Breast epithelium (tissue), 4 donors: ENCODE measurements around the gene DDX39A. TPM values are rescaled to one million over a fixed set of nuclear protein-coding genes. Genes with fewer than 3 reads are reported as not detected.

ENCODE experiments used
- DNase-seq, 2 donors: peaks; one replicate each; pipeline ENCODE4 v3.0.0-alpha.2; 2019; ENCODE audit warnings: low spot score in 2 of 2
- H3K27ac ChIP-seq, 2 donors: fragments of 200-600 bp; sonication (generic) in 1 of 2; one replicate each; pipeline ENCODE4 v1.5.1; 2016 to 2019; ENCODE audit warnings: mild to moderate bottlenecking in 1 of 2
- H3K27me3 ChIP-seq, 2 donors: fragments of 200-600 bp; sonication (generic) in 1 of 2; one replicate each; pipeline versions ENCODE4 v1.5.1 to v1.6.0; 2017 to 2019; ENCODE audit warnings: control low read depth in 1 of 2, mild to moderate bottlenecking in 1 of 2
- H3K36me3 ChIP-seq: fragments of 200-600 bp; one replicate; pipeline ENCODE4 v1.5.1; 2019
- H3K4me1 ChIP-seq, 2 donors: fragments of 200-600 bp; sonication (generic); one replicate each; pipeline ENCODE4 v1.5.1; 2016 to 2019; ENCODE audit warnings: control low read depth in 1 of 2
- H3K4me3 ChIP-seq, 3 donors: fragments of 200-600 bp; sonication (generic); 1 replicate in 2 of 3; 2 replicates in 1 of 3; pipeline ENCODE4 v1.5.1; 2016 to 2019; ENCODE audit warnings: mild to moderate bottlenecking in 3 of 3, moderate library complexity in 2 of 3
- H3K9me3 ChIP-seq, 2 donors: fragments of 200-600 bp; sonication (generic) in 1 of 2; one replicate each; pipeline ENCODE4 v1.5.1; 2016 to 2019; ENCODE audit warnings: control low read depth in 1 of 2
- POLR2A ChIP-seq: fragments of 450-650 bp; IDR thresholded peaks from one replicate; pipeline ENCODE4 v1.6.1; 2016; ENCODE audit warnings: antibody characterized with exemption, mild to moderate bottlenecking, moderate library complexity
- POLR2AphosphoS5 ChIP-seq, 3 donors: sonication (generic); formaldehyde crosslinking; IDR thresholded peaks; one replicate each; pipeline ENCODE4 v1.6.1; 2017; ENCODE audit warnings: antibody characterized with exemption in 3 of 3
- intact Hi-C: fragments of 100-400 bp; cut with DNase I; formaldehyde crosslinking; loops from one replicate; pipeline ENCODE4 v1.15.1; 2023; ENCODE audit warnings: low total_unique reads
- total RNA-seq, 3 donors: library from RNA; depleted of rRNA; stranded (reverse); fragments of >200 nt; gene quantifications; one replicate each; pipeline ENCODE4 v1.1.0, GENCODE V29; 2016
- TF ChIP-seq, protein P1 (sequence below), 3 donors: fragments of 450-650 bp; IDR thresholded peaks; one replicate each; pipeline ENCODE4 v1.5.1; 2016 to 2017; ENCODE audit warnings: antibody characterized with exemption in 3 of 3, mild to moderate bottlenecking in 3 of 3, moderate library complexity in 3 of 3

Gene DDX39A
- total RNA-seq, 3 donors from 2014 or later = 65.9 to 79.0 (median 75.5) TPM

DNA sequence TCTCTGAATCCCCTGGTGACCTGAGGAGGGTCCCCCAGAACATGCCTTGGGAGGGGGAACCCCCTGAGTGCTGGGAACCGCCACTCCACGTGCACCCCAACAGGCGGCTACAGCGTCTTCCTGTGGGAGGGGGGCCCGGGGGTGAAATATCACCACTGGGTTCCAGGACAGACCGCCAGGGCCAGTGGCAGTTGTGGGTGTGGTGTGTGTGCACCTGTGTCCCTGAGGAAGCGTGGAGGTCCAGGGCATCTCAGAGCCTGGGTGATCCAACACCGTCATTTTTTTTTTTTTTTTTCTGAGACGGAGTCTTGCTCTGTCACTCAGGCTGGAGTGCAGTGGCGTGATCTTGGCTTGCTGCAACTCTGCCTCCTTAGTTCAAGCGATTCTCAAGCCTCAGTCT is 33.6 kb downstream of the DDX39A start:
- Histone ChIP-seq H3K36me3 (no peaks in the 10 kb centered on the region), H3K27ac (no peak overlapping the region), H3K4me3 (no peak overlapping the region), H3K27me3 (no peaks in the 10 kb centered on the region), H3K9me3 (no peaks in the 10 kb centered on the region), H3K4me1 (peaks cover 0 to 5% of the 10 kb centered on the region in 2 donors)
- TF ChIP-seq, protein P1, sequence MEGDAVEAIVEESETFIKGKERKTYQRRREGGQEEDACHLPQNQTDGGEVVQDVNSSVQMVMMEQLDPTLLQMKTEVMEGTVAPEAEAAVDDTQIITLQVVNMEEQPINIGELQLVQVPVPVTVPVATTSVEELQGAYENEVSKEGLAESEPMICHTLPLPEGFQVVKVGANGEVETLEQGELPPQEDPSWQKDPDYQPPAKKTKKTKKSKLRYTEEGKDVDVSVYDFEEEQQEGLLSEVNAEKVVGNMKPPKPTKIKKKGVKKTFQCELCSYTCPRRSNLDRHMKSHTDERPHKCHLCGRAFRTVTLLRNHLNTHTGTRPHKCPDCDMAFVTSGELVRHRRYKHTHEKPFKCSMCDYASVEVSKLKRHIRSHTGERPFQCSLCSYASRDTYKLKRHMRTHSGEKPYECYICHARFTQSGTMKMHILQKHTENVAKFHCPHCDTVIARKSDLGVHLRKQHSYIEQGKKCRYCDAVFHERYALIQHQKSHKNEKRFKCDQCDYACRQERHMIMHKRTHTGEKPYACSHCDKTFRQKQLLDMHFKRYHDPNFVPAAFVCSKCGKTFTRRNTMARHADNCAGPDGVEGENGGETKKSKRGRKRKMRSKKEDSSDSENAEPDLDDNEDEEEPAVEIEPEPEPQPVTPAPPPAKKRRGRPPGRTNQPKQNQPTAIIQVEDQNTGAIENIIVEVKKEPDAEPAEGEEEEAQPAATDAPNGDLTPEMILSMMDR (IDR thresholded peaks at IDR 0.05) = no peak
- TF ChIP-seq POLR2A = no peak
- intact Hi-C loops = no loop called here
- no peak for DNase-seq

DNA sequence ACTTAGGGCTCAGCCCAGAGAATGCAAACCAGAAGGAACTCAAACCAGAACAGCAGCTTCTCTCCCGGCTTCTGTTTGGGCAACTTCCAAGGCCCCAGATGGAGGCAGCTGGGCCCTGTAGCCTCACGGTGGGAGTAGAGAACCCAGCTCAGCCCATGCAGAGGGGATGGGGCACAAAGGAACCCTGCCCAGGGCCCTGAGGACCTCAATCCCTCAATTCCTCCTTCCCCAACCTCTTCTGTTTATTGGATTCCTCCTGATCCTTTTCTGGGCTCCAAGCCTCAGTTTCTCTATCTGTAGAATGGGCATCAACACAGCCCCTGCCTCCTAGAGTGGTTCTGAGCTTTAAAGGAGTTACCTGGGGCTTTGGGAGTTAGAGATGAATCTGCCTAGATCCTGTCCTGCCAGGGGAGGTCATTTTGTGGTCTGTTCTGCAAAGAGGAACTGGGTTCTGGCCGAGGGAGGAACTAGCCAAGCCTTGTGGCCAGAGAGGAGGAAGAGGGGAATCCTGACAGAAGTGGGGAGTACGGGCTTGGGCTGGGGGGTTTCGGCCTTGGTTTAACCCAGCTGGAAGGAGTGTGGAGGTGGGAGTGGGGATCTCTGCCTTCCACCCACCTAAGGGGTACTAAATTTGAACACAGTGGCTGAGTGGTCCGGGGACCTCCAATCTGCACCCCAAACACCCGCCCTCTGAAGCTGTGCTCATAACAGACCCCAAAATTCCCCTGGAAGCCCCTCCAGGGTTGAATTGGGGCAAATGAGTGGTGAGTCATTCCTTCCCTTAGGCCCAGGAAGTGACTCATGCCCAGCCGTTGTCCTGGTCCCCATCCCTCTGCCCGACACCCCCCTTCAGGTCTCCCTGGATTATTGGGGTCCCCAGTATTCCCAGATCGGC is 35.2 kb downstream of the DDX39A start:
- Histone ChIP-seq H3K4me3 (peak overlapping the region; percentile 9 to 54 (median 52)), H3K27me3 (no peaks in the 10 kb centered on the region), H3K36me3 (no peaks in the 10 kb centered on the region), H3K9me3 (no peaks in the 10 kb centered on the region), H3K27ac (peak overlapping the region; percentile 72 to 86), H3K4me1 (peaks cover 0 to 5% of the 10 kb centered on the region in 2 donors)
- DNase-seq = no peak
- intact Hi-C loops = no loop called here
- TF ChIP-seq POLR2AphosphoS5 (IDR thresholded peaks at IDR 0.05) = peak in 1 of 3 donors; percentile 25
- no peak for TF ChIP-seq POLR2A

DNA sequence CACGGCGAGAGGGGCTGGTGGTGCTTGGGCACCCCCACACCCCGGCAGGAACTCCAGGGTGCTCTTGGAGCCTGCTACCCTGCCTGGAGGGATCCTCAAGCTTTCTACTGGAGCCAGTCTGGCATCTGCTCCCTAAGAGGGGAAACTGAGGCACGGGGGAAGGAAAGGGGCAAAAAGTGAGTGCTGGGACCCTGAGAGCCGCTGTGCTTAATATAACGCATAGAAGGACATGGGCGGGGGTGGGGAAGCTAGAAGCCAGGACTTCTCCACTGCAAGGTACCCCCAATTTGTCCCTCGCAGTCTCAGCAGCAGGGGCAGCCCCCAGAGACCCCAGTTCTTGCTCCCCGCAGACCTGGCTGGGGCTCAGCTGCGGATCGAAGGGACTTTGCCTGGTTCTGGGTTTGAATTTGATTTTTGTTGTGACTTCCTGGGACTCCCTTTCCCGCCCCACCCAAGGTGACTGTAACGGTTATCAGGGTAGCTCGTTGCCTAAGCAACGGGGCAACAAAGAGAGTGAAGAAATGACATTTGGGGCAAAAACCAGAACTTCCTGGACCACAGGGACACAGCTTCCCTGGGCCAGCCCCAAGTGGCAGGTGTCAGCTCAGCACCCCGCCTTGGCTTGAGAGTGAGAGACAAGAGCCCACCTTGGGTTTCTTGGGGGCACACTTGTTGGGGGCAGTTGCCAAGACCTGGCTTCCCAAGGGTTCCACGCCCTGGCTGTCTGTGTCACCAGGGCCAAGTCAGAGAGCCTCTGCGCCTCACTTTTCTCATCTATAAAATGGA is 37.3 kb downstream of the DDX39A start:
- no peak for DNase-seq
- Histone ChIP-seq H3K27me3 (no peaks in the 10 kb centered on the region), H3K9me3 (no peaks in the 10 kb centered on the region), H3K36me3 (no peaks in the 10 kb centered on the region), H3K27ac (peak overlapping the region; percentile 84 to 85), H3K4me3 (peak overlapping the region; percentile 52 to 69 (median 55)), H3K4me1 (peaks cover 0 to 5% of the 10 kb centered on the region in 2 donors)
- intact Hi-C loops = no loop called here
- TF ChIP-seq, protein P1 (IDR thresholded peaks at IDR 0.05) = no peak
- TF ChIP-seq POLR2AphosphoS5 (IDR thresholded peaks at IDR 0.05) (no peak), POLR2A (no peak)

DNA sequence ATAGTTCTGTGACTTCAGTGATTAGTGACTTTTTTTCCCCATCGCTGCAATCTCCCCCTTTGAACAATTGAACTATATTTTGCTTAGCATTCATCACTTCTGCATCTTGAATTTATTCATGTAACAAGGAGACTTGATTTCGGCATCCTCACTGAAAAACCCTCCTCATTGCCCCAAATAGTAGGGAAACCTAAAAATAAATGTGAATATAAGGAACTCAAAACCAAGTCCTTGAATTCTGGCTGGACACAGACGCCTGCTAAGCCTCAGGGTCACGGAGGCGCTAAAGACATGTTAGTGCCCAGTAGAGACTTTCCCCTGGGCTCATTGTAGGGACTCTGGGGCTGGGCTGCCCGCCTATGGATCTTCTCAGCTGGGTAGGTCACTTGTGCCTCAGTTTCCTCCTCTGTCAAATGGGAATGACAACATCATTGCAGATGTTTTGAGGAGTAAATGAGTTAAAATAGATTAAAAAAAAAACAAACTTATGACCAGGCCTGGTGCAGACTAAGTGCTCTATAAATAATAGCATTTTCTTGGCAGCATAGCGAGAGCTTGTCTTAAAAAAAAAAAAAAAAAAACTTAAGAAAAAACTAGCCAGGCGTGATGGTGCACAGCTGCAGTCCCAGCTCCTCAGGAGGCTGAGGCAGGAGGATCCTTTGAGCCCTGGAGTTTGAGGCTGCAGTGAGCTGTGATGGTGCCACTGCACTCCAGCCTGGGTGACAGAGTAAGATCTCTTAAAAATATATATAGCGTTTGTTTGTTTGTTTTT is 39.7 kb downstream of the DDX39A start:
- DNase-seq = no peak
- intact Hi-C loops = no loop called here
- no peaks in the 10 kb centered on the region for H3K36me3 ChIP-seq
- peak overlapping the region in 1 of 2 donors; percentile 12 for H3K27ac ChIP-seq
- peaks cover 0 to 5% of the 10 kb centered on the region in 2 donors for H3K4me1 ChIP-seq
- no peaks in the 10 kb centered on the region for H3K9me3 ChIP-seq
- TF ChIP-seq, protein P1 (IDR thresholded peaks at IDR 0.05) = no peak
- TF ChIP-seq POLR2A (no peak), POLR2AphosphoS5 (IDR thresholded peaks at IDR 0.05) (no peak)
- no peaks in the 10 kb centered on the region for H3K27me3 ChIP-seq
- H3K4me3 ChIP-seq = no peak overlapping the region

DNA sequence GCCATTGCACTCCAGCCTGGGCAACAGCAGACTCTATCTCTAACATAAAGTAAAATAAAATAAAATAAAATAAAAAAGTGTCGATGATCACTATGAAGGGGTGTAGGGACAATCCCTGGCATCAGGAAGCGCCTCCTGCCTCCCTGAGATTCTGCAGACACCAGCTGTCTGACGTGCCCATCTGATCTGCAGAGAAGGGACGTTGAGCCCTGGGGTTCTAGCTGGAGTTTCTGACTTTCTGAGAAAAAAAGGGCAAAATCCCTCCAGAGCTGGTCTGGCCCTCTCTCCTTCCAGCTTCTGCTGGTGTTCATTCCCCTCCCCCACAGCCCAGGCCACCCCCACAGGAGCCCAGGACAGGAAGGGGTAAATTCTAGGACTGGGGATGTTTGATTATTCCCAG is 40.3 kb downstream of the DDX39A start:
- intact Hi-C loops = no loop called here
- TF ChIP-seq POLR2A = no peak
- H3K9me3 ChIP-seq = no peaks in the 10 kb centered on the region
- no peak overlapping the region for H3K4me3 ChIP-seq
- H3K4me1 ChIP-seq = peaks cover 0 to 5% of the 10 kb centered on the region in 2 donors
- H3K36me3 ChIP-seq = no peaks in the 10 kb centered on the region
- DNase-seq = no peak
- H3K27me3 ChIP-seq = no peaks in the 10 kb centered on the region
- H3K27ac ChIP-seq = no peak overlapping the region
